Fibroblast of skin of scalp (primary cell): ENCODE results near the gene AVPI1. TPM values are rescaled to one million over a fixed set of nuclear protein-coding genes. Genes with fewer than 3 reads are reported as not detected.

Experiments used
- DNase-seq: peaks from one replicate; pipeline ENCODE4 v3.0.0-alpha.2; 2013
- polyA plus RNA-seq, 2 experiments: library from polyadenylated mRNA; unstranded; fragments of 120-200 nt; gene quantifications; one replicate each; pipeline ENCODE4 v1.2.1, GENCODE V29; 2013; ENCODE audit not compliant: insufficient read length in 2 of 2

Gene AVPI1
- polyA plus RNA-seq (2013, experiment 1 of 2; ENCODE audit: insufficient read length): 8.1 TPM
- 9.1 TPM for polyA plus RNA-seq (2013, experiment 2 of 2; ENCODE audit: insufficient read length)

GRCh38 chr10:97686962-97687784, at the start of gene AVPI1:
AVPI1 (minus strand) TSS chr10:97687241; CDS start chr10:97679905, 7,336 bp downstream.
- DNase-seq: peak; percentile 98

DNA sequence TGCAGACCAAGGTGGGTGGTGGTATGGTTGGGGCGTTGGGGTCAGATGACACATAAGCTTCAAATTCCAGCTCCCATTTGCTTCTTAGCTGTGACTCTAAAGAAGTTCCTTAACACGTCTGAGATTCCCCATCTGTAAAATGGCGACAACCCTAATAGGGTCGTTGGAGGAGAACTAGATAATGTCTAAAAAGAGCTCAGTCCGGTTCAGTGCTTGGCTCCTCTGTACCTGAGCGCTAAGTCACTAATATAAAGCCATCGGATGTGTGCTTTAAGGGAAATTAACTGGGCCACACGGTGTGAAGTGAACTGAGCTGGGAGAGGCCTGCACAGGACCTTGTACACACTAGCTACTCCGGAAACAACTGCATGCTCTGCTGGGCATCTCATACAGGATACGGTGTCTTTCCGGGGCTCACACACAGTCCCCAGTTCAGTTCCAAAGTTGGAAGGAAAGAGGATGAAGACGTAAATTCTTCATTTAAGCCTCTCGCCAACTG, 49.4 kb upstream of the AVPI1 start:
- no peak for DNase-seq

DNA sequence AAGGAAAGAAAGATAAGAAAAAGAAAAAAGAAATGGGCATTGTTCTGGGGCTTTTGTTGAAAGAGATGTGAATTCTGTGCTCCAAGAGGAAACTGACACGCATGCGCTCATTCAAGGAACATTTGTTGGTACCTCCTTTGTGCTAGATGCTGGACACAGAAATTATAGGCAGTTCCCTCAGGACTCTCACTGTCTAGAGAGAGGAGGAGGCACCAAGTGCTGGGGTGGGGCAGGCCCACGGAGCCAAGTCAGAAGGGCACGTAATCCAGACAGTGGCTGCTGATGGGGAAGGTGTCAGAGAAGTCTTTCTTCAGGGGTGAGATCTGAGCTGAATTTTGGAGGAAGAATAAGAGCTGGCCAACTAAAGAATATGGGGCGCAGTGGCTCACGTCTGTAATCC, 47.0 kb upstream of the AVPI1 start:
- no peak for DNase-seq

DNA sequence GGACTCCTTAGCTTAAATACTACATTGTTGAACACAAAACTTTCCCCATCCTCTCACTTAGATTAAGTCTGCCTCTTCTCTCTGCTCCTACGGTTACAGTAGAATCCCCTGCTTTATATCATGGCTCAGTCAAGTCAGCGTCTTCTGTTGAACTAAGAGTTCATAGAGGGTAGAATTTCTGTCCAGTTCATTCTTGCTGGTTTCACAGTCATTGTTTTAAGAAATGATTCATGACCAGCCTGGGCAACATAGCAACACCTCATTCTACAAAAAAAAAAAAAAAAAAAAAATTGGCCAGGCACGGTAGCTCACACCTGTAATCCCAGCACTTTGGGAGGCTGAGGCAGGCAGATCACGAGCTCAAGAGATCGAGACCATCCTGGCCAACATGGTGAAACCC, 46.2 kb upstream of the AVPI1 start:
- no peak for DNase-seq

DNA sequence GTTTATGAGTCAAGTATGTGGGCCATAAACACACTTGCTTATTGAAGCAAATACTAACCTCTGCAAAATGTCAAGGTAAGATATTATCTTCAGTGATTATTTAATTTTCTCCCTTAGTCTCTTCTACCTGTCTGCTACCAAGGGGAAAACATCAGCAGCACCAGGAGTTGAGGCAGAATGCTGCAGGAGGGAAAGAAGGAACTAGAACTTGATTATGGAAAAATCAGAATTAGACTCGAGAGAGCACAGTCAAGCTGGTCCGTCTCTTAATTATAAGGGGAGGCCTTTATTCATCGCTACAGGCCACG, 45.0 kb upstream of the AVPI1 start:
- DNase-seq: no peak

GRCh38 chr10:97731346-97732051, 44.5 kb upstream of the AVPI1 start:
- DNase-seq: peak; percentile 79

DNA sequence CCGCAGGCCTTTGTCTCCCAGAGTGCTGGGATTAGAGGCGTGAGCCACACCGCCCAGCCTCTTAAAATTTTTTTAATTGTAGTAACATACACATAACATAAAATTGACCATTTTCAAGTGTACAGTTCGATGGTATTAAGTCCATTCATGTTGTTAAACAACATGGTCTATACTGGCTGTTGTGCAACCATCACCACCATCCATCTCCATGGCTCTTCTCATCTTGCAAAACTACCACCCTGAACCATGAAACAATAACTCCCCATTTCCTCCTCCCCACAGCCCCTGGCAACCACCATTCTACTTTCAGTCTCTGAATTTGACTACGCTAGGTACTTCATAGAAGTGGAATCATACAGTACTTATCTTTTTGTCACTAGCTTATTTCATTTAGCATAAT, 42.0 kb upstream of the AVPI1 start:
- no peak for DNase-seq

GRCh38 chr10:97726636-97727178, 39.7 kb upstream of the AVPI1 start:
- peak; percentile 56 for DNase-seq

GRCh38 chr10:97724341-97724941, 37.4 kb upstream of the AVPI1 start:
- peak; percentile 31 for DNase-seq

GRCh38 chr10:97723001-97723400, 36.0 kb upstream of the AVPI1 start:
- DNase-seq: no peak

DNA sequence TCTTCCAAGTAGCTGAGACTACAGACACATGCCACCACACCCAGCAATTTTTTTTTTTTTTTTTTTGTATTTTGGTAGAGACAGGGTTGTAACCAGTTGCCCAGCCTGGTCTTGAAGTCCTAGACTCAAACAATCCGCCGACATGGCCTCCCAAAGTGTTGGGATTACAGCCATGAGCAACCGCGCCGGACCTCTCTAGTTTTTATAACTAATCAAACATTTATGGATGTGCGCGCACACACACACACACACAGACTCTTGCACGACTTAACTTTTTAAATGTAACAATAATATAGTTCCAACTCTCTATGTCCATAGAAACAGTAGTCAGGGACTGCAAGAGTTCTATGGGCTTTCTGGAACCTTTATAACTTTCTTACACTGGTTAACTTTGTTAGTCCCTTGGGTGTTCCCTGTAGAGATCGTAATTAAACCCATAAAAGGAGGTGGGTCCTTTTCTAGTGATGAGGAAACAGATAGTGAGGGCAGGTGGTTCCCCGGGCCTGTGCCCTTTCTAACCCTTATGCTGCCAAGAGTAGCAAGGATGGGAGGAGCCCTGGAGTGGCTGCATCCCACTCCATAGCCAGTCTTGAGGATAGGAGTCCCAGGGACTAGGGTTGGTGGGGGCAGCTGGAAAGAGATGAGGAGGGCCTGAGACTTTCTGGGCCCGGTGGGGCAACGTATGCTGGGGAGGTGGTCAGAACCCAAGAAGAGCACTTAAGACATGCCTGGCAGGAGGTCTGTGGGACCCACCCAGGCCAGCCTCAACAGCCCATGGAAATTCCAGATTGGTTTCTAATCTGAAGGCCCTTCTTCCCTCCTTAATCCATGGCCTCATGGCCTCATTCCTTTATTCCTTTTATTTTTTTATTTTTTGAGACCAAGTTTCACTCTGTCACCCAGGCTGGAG, 35.1 kb upstream of the AVPI1 start:
- DNase-seq: no peak

GRCh38 chr10:97719602-97720001, 32.6 kb upstream of the AVPI1 start:
- no peak for DNase-seq

DNA sequence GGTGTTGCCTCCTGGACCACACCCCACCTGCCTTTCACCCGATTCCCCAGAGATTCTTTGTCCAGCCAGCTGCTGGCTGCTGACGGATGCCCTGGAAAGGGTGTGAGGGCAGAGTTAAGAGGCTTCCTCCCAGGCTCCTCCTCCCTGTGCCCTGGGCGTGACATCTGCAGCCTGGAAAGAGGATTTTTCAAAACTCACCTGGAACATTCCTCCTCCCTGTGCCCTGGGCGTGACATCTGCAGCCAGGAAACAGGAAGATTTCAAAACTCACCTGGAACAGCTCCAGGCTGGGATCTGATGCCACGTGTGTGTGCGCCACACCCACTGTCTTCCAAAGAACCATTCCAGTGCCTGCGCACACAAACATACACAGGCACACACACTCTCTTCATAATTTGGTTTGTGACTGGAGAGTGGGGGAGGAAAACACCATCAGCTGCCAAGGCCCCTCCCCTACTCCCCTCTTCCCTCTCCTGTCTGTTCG, 31.7 kb upstream of the AVPI1 start:
- DNase-seq: no peak

GRCh38 chr10:97718178-97718577, 31.1 kb upstream of the AVPI1 start:
- no peak for DNase-seq

DNA sequence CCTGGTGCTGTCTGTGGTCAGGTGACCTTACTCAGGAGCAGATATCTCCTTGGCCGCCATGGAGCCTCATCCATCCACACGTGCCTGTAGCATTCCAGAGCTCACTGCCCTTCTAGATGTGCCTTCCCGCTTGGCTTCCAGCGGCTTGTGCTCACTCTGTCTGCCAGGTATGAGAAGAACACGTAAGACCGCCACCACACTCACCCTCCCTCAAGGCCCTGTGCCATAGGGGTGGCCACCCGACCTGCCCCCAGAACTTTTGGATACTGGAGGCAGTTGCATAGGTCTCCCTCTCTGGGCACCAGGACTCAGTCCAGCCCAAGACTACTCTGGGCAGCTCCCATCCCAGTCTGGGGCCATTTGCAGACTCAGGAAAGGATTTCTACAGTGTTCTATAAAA, 30.6 kb upstream of the AVPI1 start:
- no peak for DNase-seq

DNA sequence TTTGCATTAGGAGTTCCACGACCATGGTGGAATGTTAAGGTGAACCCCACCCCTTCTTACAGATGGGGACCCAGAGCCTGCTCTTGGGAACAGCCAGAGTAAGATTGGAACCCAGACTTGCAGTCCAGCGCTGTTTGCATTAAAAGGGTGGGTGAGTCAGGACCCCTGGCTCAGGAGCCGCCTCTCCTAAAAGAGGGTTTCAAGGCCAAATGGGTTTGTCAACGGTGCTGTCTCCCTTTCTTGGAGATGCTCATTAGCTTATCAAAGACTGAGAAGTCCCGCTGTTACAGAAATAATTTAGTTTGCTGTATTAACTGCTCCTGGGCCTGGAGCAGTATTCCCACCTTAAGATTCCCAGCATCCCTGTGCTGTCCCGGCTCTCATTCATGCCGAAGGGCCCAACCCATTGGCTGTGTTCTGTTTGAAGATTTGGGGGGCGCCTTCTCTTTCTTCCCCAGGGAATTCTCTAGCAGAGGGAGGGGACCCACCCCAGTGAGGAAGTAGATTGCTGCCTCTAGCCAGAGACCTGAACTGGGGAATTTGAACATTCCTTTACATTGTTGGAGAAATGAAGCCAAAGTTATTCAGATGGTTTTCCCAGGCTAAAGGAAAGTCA, 28.3 kb upstream of the AVPI1 start:
- DNase-seq: no peak

DNA sequence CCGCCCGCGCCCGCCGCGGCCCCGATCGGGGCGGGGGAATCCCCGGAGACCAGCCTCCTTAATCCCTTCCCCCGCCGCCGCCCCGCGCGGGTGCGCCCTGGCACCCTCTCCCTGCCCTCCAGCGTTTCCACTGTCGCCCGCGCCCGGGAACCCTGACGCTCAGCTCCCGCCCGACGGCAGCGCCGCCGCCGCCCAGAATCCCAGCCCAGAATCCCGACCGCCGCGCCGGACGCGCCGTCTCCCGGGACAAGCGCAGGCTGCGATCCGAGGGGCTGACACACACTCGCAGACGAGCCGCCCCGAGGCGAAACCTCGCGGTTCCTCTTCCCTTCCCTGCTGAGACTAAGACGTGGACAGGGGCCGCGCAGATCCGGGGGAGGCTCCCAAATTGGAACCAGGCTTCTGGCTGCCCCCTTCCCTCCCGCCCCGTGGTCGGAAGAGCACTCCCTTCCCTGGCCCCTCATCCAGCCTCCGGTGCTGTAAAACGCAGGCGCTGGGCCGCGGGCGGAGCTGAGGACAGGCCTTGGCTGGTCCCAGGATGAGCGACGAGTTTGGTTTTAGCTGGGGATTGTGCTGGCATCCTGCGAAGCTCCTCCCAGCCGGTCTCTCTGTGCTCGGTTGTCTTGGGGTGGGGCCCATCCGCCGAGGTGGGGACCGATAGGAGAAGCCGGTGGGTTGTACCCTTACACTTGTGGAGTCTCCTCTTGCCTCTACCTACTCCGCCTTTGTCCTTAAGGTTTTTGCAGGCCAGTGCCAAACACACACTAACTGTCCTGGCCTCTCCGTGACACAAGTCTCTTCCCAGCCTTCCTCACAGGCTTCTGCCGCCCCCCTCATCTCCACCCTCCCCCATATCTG, 27.6 kb upstream of the AVPI1 start:
- DNase-seq: peak; percentile 89

GRCh38 chr10:97713826-97714400, 26.9 kb upstream of the AVPI1 start:
- DNase-seq: peak; percentile 72

- DNase-seq: peak; percentile 93
Measured at GRCh38 chr10:97713339-97713825, 26.3 kb upstream of the AVPI1 start, which contains the start of gene MARVELD1. MARVELD1 (plus strand) TSS chr10:97713730; CDS start chr10:97713877, 147 bp downstream.
